GM18499 (cell line): Measurements from ENCODE around the gene GCKR.
A peak's percentile ranks its signal among the peaks of the same experiment; 100 is the strongest.

Experiments used
- ATAC-seq: cut with Tn5 transposase; IDR thresholded peaks from one replicate; pipeline ENCODE4 v1.9.1; 2021; ENCODE audit warnings: moderate number of reproducible peaks; ENCODE audit not compliant: insufficient read depth, unreplicated experiment

Gene GCKR, protein sequence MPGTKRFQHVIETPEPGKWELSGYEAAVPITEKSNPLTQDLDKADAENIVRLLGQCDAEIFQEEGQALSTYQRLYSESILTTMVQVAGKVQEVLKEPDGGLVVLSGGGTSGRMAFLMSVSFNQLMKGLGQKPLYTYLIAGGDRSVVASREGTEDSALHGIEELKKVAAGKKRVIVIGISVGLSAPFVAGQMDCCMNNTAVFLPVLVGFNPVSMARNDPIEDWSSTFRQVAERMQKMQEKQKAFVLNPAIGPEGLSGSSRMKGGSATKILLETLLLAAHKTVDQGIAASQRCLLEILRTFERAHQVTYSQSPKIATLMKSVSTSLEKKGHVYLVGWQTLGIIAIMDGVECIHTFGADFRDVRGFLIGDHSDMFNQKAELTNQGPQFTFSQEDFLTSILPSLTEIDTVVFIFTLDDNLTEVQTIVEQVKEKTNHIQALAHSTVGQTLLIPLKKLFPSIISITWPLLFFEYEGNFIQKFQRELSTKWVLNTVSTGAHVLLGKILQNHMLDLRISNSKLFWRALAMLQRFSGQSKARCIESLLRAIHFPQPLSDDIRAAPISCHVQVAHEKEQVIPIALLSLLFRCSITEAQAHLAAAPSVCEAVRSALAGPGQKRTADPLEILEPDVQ

DNA sequence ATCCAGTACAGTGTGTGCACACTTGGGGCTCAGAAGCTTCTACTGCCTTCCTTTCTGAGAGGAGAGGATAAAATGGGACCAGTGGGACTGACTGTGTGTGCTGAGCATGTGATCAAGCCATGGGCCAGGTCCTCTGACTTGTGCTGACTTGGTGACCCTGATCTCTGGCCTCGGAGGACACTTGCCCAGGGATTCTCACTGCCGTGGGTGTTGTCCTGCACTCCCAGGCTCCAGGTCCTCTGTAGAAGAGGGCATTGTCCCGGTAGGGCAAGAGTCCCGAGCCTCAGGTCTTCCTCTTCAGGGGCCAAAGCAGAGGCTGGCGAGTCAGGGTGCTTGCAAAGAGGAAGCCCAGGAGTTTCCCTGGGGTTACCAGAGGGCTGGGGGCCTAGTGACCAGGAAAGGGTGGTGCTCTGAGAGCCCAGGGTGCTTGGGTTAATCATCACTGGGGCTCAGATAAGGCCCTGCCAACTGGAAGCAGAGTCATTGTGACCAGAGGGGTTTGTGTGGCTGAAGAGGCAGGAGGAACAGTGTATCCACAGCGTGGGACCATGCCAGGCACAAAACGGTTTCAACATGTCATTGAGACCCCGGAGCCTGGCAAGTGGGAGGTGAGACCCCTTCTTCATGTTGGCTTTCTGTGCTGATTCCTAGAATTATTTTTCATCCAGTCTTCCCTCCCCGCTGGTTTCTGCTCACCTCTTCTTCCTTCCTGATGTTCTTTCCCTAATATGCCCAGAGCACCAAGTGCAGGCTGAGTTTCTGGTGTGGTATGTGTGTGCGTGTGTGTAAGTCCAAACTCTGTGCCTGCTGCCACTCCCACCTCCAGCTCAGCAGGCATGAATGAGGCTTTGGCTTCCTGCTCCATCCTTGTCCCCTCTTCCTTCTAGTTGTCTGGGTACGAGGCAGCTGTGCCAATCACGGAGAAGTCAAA lies at the start of gene GCKR:
Gene GCKR (plus strand): TSS at position 483 of the 931 bp plus-strand sequence. CDS start 66 bp downstream, at position 549.
- no peak for ATAC-seq

DNA sequence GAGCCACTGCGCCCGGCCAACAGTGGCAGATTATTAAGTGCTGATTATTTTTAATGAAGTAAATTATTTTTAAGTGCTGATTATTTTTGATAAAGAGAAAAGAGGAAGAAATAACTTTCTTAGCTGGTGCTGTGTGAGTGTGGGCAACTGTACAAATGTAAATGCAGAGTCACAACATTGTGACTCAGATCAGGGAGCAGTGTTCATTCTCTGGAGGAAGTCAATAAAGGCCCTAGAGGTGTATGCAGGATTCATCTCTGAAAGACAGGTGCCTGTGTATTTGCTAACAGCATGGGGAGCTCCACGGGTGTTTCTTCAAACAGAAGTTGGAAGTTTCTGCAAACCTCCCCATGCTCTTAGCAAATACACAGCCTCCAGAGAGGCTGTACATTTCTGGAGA lies 48.3 kb upstream of the GCKR start:
- no peak for ATAC-seq

- ATAC-seq: no peak
Measured at GRCh38 chr2:27451095-27451494, 45.5 kb upstream of the GCKR start.

DNA sequence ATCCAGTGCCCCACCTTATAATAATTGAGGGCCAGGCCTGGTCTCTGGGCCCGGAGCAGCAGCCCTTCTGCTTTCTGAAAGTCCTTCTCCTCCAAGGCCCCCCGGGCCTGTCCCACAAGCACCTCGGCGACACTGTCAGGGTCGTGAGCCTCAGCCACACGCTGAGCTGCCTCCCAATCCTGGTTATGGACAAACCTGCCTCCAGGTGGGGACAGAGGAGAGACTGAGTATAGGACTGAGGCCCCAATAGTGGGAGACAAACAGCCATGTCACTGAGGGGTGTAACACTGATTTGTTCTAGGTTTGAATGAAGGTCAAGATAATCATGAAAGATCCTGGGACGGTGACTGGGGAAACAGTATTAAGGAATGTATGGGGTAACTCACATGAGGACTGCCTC lies 42.7 kb upstream of the GCKR start:
- ATAC-seq: no peak

GRCh38 chr2:27461118-27461517 lies 35.5 kb upstream of the GCKR start:
- no peak for ATAC-seq

DNA sequence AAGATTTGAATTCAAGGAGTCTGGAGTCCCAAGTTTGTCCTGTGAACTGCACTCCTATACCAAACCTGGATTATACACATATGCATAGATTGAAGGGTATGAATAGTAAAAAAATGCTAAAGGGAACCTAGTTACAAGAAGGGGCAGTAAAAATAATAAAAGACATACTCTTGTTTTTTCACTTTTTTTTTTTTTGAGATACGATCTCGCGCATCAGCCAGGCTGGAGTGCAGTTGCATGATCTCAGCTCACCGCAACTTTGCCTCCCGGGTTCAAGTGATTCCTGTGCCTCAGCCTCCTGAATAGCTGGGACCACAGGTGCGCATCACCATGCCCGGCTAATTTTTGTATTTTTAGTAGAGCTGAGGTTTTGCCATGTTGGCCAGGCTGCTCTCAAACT lies 32.2 kb upstream of the GCKR start:
- ATAC-seq: no peak

DNA sequence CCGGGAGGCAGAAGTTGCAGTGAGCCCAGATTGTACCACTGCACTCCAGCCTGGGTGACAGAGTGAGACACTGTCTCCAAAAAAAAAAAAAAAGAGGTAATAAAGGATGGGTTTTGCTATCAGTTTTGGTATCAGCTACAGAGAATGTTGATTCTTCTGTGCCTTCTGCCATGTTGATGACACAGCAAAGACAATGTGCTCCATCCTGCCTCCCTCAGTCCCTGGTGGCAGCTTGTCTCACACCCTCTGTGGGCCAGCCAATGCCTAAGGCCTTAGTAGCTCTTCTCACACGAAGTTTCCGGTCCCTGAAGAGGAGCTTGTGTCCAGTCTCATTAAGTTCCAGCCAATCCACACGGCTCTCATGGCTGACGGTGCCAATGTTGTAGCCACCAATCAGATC lies 24.7 kb upstream of the GCKR start:
- ATAC-seq: no peak

DNA sequence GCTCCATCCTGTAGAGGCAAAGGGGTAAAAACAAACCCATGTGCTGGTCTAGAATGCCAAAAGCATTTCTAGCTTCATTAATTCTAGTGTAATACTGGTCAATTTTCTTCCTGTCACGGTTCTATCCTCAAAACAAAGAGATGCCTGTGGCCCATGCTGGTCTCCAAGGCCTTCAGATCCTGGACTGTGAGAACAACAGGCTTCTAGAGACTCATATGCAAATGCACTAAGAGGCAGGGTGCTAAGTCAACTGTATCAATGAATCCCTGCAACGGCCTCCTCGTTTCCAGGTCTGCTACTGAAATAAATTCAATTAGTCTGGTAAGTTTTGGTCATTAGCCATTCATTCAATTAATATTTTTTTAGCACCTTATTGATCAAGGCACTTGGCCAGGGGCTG lies 11.1 kb upstream of the GCKR start:
- ATAC-seq: no peak

- no peak for ATAC-seq
Measured at GRCh38 chr2:27489118-27489497, 7.5 kb upstream of the GCKR start.

DNA sequence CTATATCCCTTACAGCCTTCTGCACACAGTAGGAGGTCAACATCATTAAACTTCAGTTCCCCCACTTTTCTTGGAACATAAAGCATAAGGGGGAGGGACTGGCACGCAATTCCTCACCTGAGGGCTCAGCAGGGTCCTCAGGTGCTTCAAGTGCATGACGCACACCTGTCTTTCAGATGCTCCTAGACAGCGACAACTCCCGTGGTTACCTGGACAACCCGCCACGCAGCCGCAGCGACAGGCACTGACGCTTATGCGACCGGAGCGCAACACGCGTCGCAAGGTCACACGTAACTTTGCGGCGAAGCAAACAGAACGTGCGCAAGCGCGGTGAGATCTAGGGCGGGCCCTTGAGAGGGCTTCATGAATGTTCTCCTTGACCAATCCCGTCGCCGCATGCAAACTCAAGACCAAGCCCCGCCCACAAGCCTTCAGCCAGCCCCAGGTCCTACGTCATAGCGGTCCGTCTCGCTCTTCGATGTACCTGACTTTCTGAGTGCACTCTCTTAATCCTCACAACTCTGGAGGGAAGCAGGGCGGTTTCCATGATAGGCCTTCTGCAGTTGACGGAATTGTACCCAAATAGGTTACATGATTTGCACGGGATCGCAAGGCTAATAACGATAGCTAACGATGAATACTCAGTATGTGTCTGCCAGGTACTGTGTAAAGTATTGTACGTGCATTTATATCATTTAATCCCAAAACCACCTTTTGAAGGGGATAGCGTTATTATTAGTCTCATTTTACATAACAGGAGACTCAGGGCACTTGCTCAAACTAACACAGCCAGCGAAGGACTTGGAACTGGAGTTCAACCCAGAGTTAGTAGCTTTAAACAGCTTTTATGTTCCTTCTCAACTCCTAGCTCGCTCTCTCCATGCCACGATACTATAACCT lies 6.9 kb upstream of the GCKR start, which contains the start of gene IFT172:
Gene IFT172 (minus strand): TSS at position 246 of the 900 bp plus-strand sequence. CDS start 90 bp downstream, at position 156.
- peak; percentile 91 for ATAC-seq

DNA sequence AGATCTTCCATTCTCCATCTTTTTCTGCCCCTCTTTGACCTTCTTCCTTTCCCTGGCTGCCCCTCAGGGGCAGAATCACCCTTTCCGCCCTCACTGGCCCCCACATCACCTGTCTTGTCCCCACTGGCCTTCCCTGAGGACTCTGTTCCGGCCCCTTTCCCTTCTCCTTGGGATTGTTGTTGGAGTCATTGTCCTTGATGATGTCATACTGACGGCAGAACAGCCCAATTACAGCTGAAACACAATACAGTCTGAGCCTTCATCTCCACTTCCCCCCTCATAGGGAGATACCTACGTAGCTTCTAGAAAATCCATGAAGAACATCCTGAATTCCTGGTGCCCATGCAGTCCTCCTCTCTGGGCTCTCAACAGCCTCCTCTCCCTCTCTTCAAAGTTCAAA lies 4.1 kb upstream of the GCKR start:
- ATAC-seq: no peak

- ATAC-seq: no peak
Measured at GRCh38 chr2:27493948-27494283, 2.7 kb upstream of the GCKR start.

DNA sequence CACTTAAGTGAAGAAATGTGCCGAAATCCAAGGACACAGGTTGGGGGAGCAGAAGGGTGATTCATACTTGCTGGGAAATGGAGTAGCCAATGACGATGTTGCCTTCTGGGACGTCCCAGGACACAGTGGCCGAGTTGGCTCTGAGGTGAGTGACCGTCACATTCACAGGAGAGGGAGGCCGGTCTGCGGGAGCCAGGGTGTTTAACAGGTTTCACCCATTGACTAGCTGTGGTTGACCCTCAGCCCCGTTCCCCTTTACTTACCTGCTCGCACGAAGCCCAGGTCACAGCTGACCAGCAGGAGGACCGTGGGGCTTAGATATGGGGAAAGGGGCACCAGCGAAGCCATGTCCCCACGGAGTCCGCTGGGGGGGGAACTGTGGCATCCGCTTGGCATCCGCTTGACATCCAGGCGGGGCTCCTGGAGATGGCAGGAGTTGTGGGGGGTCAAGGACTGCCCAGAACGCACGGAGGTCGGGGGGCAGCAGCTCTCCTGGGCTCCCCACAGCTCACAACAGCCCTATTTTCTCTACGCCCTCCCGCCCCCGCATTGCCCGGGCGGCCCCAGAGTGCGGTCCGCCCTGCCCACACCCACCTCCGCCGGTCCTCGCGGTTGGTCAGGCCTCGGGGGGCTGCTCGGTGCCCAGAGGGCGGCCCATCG lies 2.2 kb upstream of the GCKR start:
- ATAC-seq: no peak

DNA sequence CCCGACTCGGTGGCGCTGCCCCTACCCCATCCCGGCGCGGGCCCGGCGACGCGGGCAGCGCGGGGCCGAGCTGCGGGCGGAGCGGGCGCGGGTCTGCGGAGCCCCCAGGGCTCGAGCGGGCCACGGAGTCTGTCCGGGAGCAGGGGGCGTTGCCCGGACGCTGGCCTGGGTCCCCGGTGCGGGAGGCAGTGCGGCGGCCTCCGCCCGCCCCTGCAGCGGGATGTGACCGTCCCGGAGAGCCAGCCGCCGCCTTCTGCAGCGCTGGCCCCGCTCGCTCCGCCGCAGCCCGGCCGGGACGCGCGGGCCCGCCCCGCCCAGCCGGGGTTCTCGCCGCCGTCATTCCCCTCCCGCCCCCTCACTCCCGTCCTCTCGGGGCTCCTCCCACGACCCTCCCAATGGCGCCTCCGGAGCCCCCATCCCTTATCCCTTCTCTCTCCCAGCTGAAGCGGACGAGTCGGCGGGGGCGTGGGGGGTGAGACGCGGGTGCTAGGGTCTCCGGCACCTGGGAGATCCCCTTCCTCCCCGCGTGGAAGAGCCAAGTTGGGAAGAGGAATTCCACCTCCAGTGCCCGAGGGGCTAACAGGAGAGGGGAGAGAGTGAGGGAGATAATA lies 1.6 kb upstream of the GCKR start, which contains the start of gene FNDC4:
Gene FNDC4 (minus strand): TSS at position 257 of the 611 bp plus-strand sequence. CDS start 521 bp downstream, outside the sequence.
- ATAC-seq: no peak

DNA sequence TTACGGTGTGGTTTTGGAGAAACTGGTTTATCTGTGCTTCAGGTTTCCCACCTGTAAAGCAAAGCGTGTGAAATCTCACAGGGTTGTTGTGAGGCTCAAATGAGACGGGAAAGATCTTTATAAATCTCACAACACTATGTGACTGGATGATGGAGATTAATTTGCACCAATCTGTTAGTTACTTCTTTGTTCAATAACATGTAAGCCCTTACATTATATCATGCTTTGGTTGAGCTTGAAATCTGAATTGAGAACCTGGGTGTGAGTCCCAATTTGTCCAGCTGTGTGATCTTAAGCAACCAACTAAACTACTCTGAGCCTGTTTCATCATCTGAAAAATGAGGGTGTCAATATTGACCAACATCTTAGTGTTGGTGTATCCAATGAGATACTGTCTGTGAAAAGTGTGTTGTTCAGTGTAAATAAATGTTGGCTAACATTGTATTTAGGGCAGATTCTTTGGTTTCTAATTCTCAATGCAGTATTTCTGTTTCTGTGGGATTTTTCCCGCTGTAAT lies 741 bp upstream of the GCKR start:
- ATAC-seq: no peak

GRCh38 chr2:27497288-27497627 lies 619 bp downstream of the GCKR start:
- ATAC-seq: no peak

GRCh38 chr2:27498975-27499374 lies 2.3 kb downstream of the GCKR start:
- no peak for ATAC-seq

- no peak for ATAC-seq
Measured at GRCh38 chr2:27501042-27501441, 4.4 kb downstream of the GCKR start.

DNA sequence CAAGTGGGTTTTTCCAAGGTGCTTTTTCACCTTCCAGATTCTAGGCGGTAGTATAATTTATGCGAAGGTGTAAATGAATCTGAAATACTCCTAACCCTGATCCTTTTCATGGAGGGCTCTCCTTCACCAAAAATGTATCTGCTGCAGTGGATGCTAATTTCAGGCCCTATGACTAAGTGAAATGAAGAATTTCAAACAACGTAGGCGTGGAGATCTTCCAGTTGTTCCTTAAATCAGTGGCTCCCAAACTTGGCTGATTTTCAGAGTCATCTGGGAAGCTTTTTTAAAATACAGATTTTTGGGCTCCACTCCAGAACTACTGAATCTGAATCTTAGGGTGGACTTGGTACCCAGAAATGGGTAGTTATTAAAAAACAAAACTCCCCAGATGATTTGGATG lies 5.5 kb downstream of the GCKR start:
- ATAC-seq: no peak
